ENCODE results near the gene OSBPL8. TPM values are rescaled to one million over a fixed set of nuclear protein-coding genes. Genes with fewer than 3 reads are reported as not detected.

OSBPL8 gene
- total RNA-seq, 1 experiment from 2014 or later, result 81.7 TPM

- no peak for TF ChIP-seq NR1H2 (CRISPR knock-in tag; IDR thresholded peaks at IDR 0.05)
These were observed 214.0 kb downstream of the OSBPL8 start (continued) for GRCh38 chr12:76345569-76345968.

GRCh38 chr12:76341436-76342030 lies 218.0 kb downstream of the OSBPL8 start:
- Mint-ChIP-seq H3K4me1 (peaks cover 1% of the 10 kb centered on the region; the same call in 1 of the 2 replicates), H3K27me3 (ENCODE audit: low read depth) (no peaks in the 10 kb centered on the region), H3K9me3 (no peaks in the 10 kb centered on the region), H3K4me3 (no peak overlapping the region), H3K27ac (no peak overlapping the region), H3K36me3 (no peaks in the 10 kb centered on the region)
- ChIA-PET POLR2A (no interaction called here), CTCF (no interaction called here)
- DNase-seq (ENCODE audit: low spot score), result no peak
- TF ChIP-seq ZSCAN18 (CRISPR knock-in tag; IDR thresholded peaks at IDR 0.05), result no peak
- TF ChIP-seq AFF4 (CRISPR knock-in tag; IDR thresholded peaks at IDR 0.05; ENCODE audit: borderline replicate concordance), result no peak
- no peak for TF ChIP-seq NFATC4 (CRISPR knock-in tag; IDR thresholded peaks at IDR 0.05)
- no peak for TF ChIP-seq TEAD4 (CRISPR knock-in tag; IDR thresholded peaks at IDR 0.05)
- TF ChIP-seq ZNF423 (CRISPR knock-in tag; IDR thresholded peaks at IDR 0.05), result no peak
- TF ChIP-seq MAX (CRISPR knock-in tag; IDR thresholded peaks at IDR 0.05), result no peak
- ATAC-seq, result no peak

- TF ChIP-seq ZNF219 (CRISPR knock-in tag; IDR thresholded peaks at IDR 0.05; ENCODE audit: borderline replicate concordance) (no peak), HMGA2 (CRISPR knock-in tag; IDR thresholded peaks at IDR 0.05) (no peak), USF2 (CRISPR knock-in tag; IDR thresholded peaks at IDR 0.05) (no peak), IRF2 (CRISPR knock-in tag; IDR thresholded peaks at IDR 0.05; ENCODE audit: borderline replicate concordance, low read depth) (no peak), NR3C1 (CRISPR knock-in tag; conservative IDR thresholded peaks at IDR 0.05; ENCODE audit: low read depth) (no peak)
- ATAC-seq (no peak), DNase-seq (ENCODE audit: low spot score) (no peak)
- Mint-ChIP-seq H3K27ac (no peak overlapping the region), H3K4me1 (no peaks in the 10 kb centered on the region), H3K9me3 (no peaks in the 10 kb centered on the region), H3K27me3 (ENCODE audit: low read depth) (no peaks in the 10 kb centered on the region), H3K4me3 (no peak overlapping the region), H3K36me3 (no peaks in the 10 kb centered on the region)
- CTCF ChIA-PET, result no interaction called here
- POLR2A ChIA-PET, result no interaction called here
These were observed 218.7 kb downstream of the OSBPL8 start for GRCh38 chr12:76340680-76341435.

- DNase-seq (ENCODE audit: low spot score), result no peak
- POLR2A ChIA-PET, result no interaction called here
- H3K36me3 Mint-ChIP-seq, result no peaks in the 10 kb centered on the region
- CTCF ChIA-PET, result interaction anchor here (1.1 kb wide), 1 partner anchor 10 kb away, joined by 3 read pairs; the partner anchor contains the start of gene BBS10
- H3K27ac Mint-ChIP-seq, result no peak overlapping the region
- H3K4me3 Mint-ChIP-seq, result no peak overlapping the region
- TF ChIP-seq NFE2L1 (CRISPR knock-in tag; IDR thresholded peaks at IDR 0.05) (no peak), MLX (CRISPR knock-in tag; IDR thresholded peaks at IDR 0.05) (no peak), STAT6 (CRISPR knock-in tag; conservative IDR thresholded peaks at IDR 0.05; ENCODE audit: low read depth) (no peak), OVOL2 (CRISPR knock-in tag; IDR thresholded peaks at IDR 0.05; ENCODE audit: borderline replicate concordance) (no peak), MXD4 (CRISPR knock-in tag; IDR thresholded peaks at IDR 0.05; ENCODE audit: borderline replicate concordance) (no peak)
- no peaks in the 10 kb centered on the region for H3K9me3 Mint-ChIP-seq
- H3K27me3 Mint-ChIP-seq (ENCODE audit: low read depth), result no peaks in the 10 kb centered on the region
- ATAC-seq, result no peak
- no peaks in the 10 kb centered on the region for H3K4me1 Mint-ChIP-seq
These were observed 222.0 kb downstream of the OSBPL8 start for GRCh38 chr12:76337583-76337982.

Data from WTC11 (cell line).